Fibroblast of villous mesenchyme (primary cell): ENCODE measurements around the gene BEST2. TPM values are rescaled to one million over a fixed set of nuclear protein-coding genes. Genes with fewer than 3 reads are reported as not detected.

Experiments
- DNase-seq: peaks from one replicate; pipeline ENCODE4 v3.0.0-alpha.2; 2010; ENCODE audit warnings: low read depth
- H3K4me3 ChIP-seq: 2 replicates; pipeline ENCODE4 v1.5.1; 2011; ENCODE audit warnings: low read depth, mild to moderate bottlenecking, low read length
- total RNA-seq: library from RNA; depleted of rRNA; stranded (reverse); fragments of >200 nt; gene quantifications from 2 replicates; pipeline ENCODE4 v1.2.3, GENCODE V29; 2012
- TF ChIP-seq, protein P1 (sequence below): IDR thresholded peaks from 2 replicates; pipeline ENCODE4 v1.5.1; 2012; ENCODE audit warnings: low read depth, mild to moderate bottlenecking, low read length; ENCODE audit not compliant: insufficient read depth

The BEST2 gene
- total RNA-seq, 1 donor = not detected

DNA sequence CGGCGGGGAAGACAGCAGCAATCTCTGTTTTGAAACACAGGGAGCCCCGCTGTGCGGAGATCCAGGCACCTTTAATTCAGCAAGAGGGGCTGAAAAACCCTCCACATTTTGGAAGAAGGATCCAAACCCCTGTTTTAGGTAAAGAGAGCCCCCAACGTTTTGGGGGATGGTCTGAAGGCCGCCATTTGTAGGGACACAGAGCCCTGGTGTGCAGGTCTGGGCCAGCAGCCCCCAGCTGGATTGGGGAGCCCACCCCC lies 27.2 kb downstream of the BEST2 start:
- DNase-seq = no peak
- TF ChIP-seq, protein P1, sequence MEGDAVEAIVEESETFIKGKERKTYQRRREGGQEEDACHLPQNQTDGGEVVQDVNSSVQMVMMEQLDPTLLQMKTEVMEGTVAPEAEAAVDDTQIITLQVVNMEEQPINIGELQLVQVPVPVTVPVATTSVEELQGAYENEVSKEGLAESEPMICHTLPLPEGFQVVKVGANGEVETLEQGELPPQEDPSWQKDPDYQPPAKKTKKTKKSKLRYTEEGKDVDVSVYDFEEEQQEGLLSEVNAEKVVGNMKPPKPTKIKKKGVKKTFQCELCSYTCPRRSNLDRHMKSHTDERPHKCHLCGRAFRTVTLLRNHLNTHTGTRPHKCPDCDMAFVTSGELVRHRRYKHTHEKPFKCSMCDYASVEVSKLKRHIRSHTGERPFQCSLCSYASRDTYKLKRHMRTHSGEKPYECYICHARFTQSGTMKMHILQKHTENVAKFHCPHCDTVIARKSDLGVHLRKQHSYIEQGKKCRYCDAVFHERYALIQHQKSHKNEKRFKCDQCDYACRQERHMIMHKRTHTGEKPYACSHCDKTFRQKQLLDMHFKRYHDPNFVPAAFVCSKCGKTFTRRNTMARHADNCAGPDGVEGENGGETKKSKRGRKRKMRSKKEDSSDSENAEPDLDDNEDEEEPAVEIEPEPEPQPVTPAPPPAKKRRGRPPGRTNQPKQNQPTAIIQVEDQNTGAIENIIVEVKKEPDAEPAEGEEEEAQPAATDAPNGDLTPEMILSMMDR = no peak
- H3K4me3 ChIP-seq = peak overlapping the region; percentile 66

DNA sequence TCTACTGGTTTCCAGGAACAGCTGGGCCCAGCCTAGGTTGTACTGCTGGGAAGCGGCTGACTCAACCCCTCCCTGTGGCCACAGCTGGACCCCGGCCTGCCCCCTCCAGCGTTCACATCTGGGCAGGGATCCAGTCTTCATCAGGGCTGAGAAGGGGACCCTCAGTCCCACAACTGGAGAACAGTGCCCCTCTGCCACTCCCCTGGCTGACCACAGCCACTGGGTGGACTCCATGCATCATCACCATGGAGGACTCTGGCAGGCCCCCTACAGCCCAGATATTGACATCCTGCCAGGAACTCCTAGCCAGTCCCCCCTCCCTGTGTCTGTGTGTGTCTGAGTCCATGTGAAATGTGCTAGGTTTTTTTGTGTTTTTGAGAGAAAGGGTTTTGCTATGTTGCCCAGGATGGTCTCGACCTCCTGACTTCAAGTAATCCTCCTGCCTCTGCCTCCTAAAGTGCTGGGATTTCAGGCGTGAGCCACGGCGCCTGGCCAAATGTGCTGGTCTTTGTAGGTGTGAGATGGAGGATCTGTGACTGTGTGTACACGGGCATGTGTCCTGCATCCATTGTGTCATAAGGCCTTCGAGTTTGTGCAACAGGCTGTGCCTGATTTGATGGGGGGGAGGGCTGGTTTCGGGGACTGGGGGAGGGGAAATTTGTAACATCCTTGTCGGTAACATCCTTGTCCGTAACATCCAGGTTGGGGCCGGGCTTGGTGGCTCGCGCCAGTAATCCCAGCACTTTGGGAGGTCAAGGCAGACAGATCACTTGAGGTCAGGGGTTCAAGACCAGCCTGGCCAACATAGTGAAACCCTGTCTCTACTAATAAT lies 27.8 kb downstream of the BEST2 start:
- TF ChIP-seq, protein P1 = no peak

DNA sequence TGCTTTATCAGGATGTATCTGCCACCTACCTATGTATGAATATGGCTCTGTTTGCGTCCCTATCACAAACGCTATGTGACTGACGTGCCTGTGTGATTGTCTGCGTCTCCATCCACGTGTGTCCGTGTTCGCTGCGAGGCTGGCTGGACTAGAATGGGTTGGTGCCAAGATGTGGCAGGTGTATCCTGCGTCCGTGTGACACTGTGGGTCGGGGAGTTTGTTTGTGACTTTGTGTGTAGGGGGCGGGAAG lies 30.5 kb downstream of the BEST2 start:
- no peak for DNase-seq
- H3K4me3 ChIP-seq = peak overlapping the region; percentile 57
- TF ChIP-seq, protein P1 = no peak

More for the DNA sequence above, 27.8 kb downstream of the BEST2 start:
- peak; percentile 87 for DNase-seq
- peak overlapping the region; percentile 66 for H3K4me3 ChIP-seq

DNA sequence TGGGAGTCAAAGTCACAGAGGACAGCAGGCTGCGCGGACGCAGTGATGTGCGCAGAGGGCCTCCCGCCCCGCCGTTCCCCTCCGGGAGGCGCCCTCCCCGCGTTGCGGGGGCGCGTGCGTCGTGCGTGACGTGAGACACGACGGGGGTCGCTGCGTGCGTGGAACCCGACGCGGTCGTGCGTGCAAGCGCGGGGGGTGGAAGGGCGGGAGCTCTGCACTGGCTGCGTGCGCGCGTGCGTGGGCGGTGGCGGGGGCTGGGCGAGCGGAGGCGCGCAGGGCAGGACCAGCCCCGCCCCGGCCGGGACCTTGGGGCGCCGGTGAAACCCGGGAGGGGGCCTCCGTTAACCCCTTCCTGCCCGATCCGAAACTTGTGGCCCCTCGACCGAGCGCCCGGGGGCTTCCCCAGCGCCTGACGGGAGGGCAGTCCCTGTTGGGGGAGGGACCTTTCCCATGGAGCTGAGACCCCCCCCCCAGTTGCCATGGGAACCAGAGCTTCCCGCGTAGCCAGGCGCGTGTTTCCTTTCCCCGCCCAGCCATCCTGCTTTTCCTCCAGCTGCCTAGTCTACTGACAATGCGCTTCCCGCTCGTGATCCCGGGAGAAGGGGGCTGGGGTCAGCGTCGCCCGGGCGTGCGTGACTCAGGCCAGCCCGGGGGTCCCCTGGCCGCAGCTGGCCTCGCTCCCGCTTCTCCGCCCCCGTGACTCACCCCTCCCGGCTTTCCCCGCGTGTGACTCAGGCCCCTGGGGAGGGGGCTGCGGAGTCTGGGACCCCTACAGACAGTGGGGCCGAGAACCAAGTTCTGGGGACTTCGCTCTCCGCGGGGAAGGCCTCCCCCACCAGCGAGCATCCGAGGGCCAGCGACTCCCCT lies 31.1 kb downstream of the BEST2 start:
- DNase-seq = peak; percentile 90
- TF ChIP-seq, protein P1 = peak; percentile 17
- H3K4me3 ChIP-seq = peak overlapping the region; percentile 57

DNA sequence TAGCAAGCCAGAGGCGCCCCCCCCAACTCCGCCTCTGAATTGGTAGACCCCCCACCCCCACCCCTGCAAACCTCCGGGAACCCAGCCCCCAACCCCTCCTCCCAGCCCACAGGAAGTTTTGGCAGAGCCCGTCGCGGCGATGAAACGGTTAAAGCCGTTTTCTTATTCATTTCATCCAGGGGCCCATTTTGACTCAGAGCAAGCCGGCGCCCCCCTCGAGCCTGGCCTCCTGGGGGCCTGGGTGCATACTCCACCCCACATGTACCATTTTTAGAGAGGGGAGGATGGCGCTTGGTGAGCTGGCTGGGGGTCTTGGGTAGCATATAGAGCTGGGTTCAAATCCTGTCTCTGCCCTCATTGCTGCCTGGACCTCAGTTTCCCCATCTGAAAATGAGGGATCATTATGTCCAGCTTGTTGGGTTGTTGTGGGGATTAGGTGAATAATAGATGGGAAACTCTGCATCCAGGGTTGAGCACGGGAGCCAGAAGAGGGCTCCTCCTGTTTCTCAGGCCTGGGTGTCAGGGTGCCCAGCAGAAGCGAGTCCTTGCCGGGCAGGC lies 31.8 kb downstream of the BEST2 start:
- no peak for DNase-seq
- TF ChIP-seq, protein P1 = no peak
- H3K4me3 ChIP-seq = peak overlapping the region; percentile 57

DNA sequence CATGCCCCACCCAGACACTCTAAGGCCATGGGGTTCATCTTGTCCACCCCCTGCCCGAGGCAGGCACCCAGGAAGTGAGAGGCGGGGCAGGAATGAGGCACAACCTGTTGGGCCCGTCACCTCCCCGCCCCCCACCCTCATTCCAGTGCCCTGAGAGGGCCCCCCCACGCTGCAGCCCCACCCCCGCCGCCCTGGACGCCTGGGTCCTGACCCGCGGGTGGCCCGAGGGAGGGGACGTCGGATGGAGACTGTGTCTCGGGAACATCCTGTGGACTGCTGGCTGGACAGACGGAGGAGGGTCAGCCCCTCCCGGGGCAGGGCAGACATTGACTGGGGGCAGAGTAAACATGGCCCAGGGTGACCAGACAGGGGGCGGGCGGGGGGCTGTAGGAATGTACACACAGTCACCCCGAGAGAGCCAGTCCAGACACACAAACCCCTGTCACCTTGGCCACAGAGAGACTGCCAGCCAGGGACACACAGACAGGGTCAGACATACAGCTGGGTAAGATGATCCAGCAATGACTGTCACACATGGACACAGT lies 32.3 kb downstream of the BEST2 start:
- peak; percentile 68 for DNase-seq
- H3K4me3 ChIP-seq = no peak overlapping the region
- TF ChIP-seq, protein P1 = no peak
